Gastrocnemius medialis (tissue), 4 donors: Measurements from ENCODE around the gene LRG1.

Source experiments
- CTCF ChIP-seq, 5 experiments: fragments of 450-650 bp in 3 of 5; fragments of 200-600 bp in 2 of 5; sonication (generic) in 2 of 5; IDR thresholded peaks in 4 of 5; conservative IDR thresholded peaks in 1 of 5; 1 replicate in 4 of 5; 2 replicates in 1 of 5; pipeline ENCODE4 v1.5.1; 2016 to 2019; ENCODE audit warnings: antibody characterized with exemption in 5 of 5, mild to moderate bottlenecking in 3 of 5, moderate library complexity in 3 of 5
- POLR2A ChIP-seq, 2 donors: fragments of 450-650 bp; IDR thresholded peaks; one replicate each; pipeline ENCODE4 v1.6.1; 2017; ENCODE audit warnings: antibody characterized with exemption in 2 of 2, mild to moderate bottlenecking in 2 of 2, moderate library complexity in 2 of 2

GRCh38 chr19:4503825-4504170, 36.0 kb downstream of the LRG1 start:
- no peak for TF ChIP-seq POLR2A (IDR thresholded peaks at IDR 0.05)
- TF ChIP-seq CTCF (IDR thresholded peaks at IDR 0.05 in 4 of 5, conservative IDR thresholded peaks at IDR 0.05 in 1 of 5): no peak
